HepG2 (cell line): ENCODE measurements around the gene RORB. TPM values are rescaled to one million over a fixed set of nuclear protein-coding genes. Genes with fewer than 3 reads are reported as not detected.

Experiments
- ATAC-seq: fragments of 200-7000 bp; cut with Tn5 transposase; 3 replicates; pipeline ENCODE4 v1.9.1; 2020; ENCODE audit warnings: mild to moderate bottlenecking, moderate library complexity
- BruUV-seq: library from RNA; stranded (reverse); fragments of 400-500 nt; replicated peaks from 2 replicates; lab custom pipeline; 2021; lab: Mats Ljungman, UMichigan
- CTCF ChIA-PET: fragments of 300-600 bp; formaldehyde crosslinking; extraction: SDS; loops from one replicate; lab custom pipeline; 2021; ENCODE audit warnings: low total read pairs, inconsistent platforms, low intra/inter-chr PET ratio; lab: Yijun Ruan, JAX
- POLR2A ChIA-PET: fragments of 350-600 bp; sonication (Branson Sonifier 250); formaldehyde crosslinking; loops from one replicate; lab custom pipeline; 2020; ENCODE audit warnings: antibody characterized with exemption, inconsistent platforms; lab: Yijun Ruan, JAX
- DNase-seq: peaks from one replicate; pipeline ENCODE4 v3.0.0-alpha.2; 2015; ENCODE audit warnings: low spot score
- FAIRE-seq: peaks from 3 replicates; lab custom pipeline; 2011; peaks lifted over from hg19 to GRCh38; lab: Jason Lieb, UNC
- H2AFZ ChIP-seq: one replicate; pipeline ENCODE4 v1.6.1; 2011; ENCODE audit warnings: low read length, inconsistent platforms
- H3K27ac ChIP-seq: fragments of 300-600 bp; 3 replicates; pipeline ENCODE4 v1.8.0; 2011; ENCODE audit warnings: mixed run types, mild to moderate bottlenecking, mixed read lengths, low read length, inconsistent platforms; ENCODE audit not compliant: insufficient read depth; ENCODE audit errors: extremely low read length
- H3K27me3 ChIP-seq, 2 experiments: fragments of 200-600 bp in 1 of 2; 2 replicates in 1 of 2; 3 replicates in 1 of 2; pipeline versions ENCODE4 v1.6.0 to v1.8.0; 2011; ENCODE audit warnings: low read length in 2 of 2, mild to moderate bottlenecking in 2 of 2, moderate library complexity in 2 of 2, inconsistent platforms in 1 of 2; ENCODE audit not compliant: insufficient read depth in 2 of 2, control insufficient read depth in 1 of 2
- H3K36me3 ChIP-seq, 2 experiments: fragments of 200-600 bp in 1 of 2; replicated peaks in 1 of 2; 2 replicates in 1 of 2; 3 replicates in 1 of 2; pipeline versions ENCODE4 v1.5.1 to v1.8.0; 2011; ENCODE audit warnings: low read length in 2 of 2, inconsistent platforms in 1 of 2; ENCODE audit not compliant: insufficient read depth in 2 of 2, control insufficient read depth in 1 of 2
- H3K4me1 ChIP-seq: 2 replicates; pipeline ENCODE4 v1.5.1; 2012; ENCODE audit warnings: low read length, inconsistent platforms; ENCODE audit not compliant: insufficient read depth
- H3K4me2 ChIP-seq: 2 replicates; pipeline ENCODE4 v1.6.0; 2011; ENCODE audit warnings: low read depth, low read length, inconsistent platforms
- H3K4me3 ChIP-seq, 3 experiments: fragments of 200-600 bp in 1 of 3; sonication (generic), shearing (Covaris generic) in 1 of 3; replicated peaks in 1 of 3; 2 replicates each; pipeline ENCODE4 v1.5.1; 2011 to 2016; ENCODE audit warnings: low read length in 3 of 3, inconsistent platforms in 2 of 3, low read depth in 2 of 3, mild to moderate bottlenecking in 2 of 3, control low read depth in 1 of 3, mixed read lengths in 1 of 3; ENCODE audit not compliant: insufficient read depth in 1 of 3
- H3K79me2 ChIP-seq: one replicate; pipeline ENCODE4 v1.6.1; 2011; ENCODE audit warnings: low read length, inconsistent platforms; ENCODE audit not compliant: insufficient read depth
- H3K9ac ChIP-seq: 2 replicates; pipeline ENCODE4 v1.6.0; 2011; ENCODE audit warnings: mild to moderate bottlenecking, low read depth, low read length, inconsistent platforms; ENCODE audit not compliant: insufficient read depth
- H3K9me3 ChIP-seq: 2 replicates; pipeline ENCODE4 v1.5.1; 2012; ENCODE audit warnings: mild to moderate bottlenecking, low read length
- H4K20me1 ChIP-seq: 2 replicates; pipeline ENCODE4 v1.6.0; 2011; ENCODE audit warnings: inconsistent platforms, mild to moderate bottlenecking, low read length, moderate library complexity; ENCODE audit not compliant: insufficient read depth
- CC2D1A ChIP-seq: sonication (generic); formaldehyde crosslinking; IDR thresholded peaks from 2 replicates; pipeline ENCODE4 v1.8.1; 2023; ENCODE audit warnings: mild to moderate bottlenecking, missing genetic modification reagents
- HES4 ChIP-seq: sonication (generic); formaldehyde crosslinking; IDR thresholded peaks from 2 replicates; pipeline ENCODE4 v1.9.0; 2021; ENCODE audit warnings: mild to moderate bottlenecking, missing genetic modification reagents, borderline replicate concordance
- KDM5B ChIP-seq: sonication (generic); formaldehyde crosslinking; IDR thresholded peaks from 2 replicates; pipeline ENCODE4 v1.4.0; 2020; ENCODE audit warnings: missing genetic modification reagents, mild to moderate bottlenecking, borderline replicate concordance
- MBD4 ChIP-seq: IDR thresholded peaks from 2 replicates; pipeline ENCODE4 v1.6.1; 2012; ENCODE audit warnings: low read length, inconsistent platforms, borderline replicate concordance
- PTBP1 ChIP-seq: fragments of 200-400 bp; formaldehyde crosslinking; IDR thresholded peaks from 2 replicates; pipeline ENCODE4 v1.6.1; 2018; ENCODE audit warnings: low read length, low read depth; ENCODE audit not compliant: poor library complexity, severe bottlenecking
- RXRB ChIP-seq: IDR thresholded peaks from 2 replicates; pipeline ENCODE4 v1.6.1; 2016; ENCODE audit warnings: borderline replicate concordance, missing genetic modification reagents, missing compliant biosample characterization
- SP140L ChIP-seq: sonication (generic); formaldehyde crosslinking; IDR thresholded peaks from 2 replicates; pipeline ENCODE4 v1.4.0; 2020; ENCODE audit warnings: missing genetic modification reagents, borderline replicate concordance
- ZBTB10 ChIP-seq: sonication (generic); formaldehyde crosslinking; IDR thresholded peaks from 2 replicates; pipeline ENCODE4 v1.4.0; 2020; ENCODE audit warnings: missing genetic modification reagents, borderline replicate concordance
- ZNF282 ChIP-seq: fragments of 450-650 bp; IDR thresholded peaks from 2 replicates; pipeline ENCODE4 v1.6.1; 2018; ENCODE audit not compliant: partially characterized antibody
- ZNF781 ChIP-seq: sonication (generic); formaldehyde crosslinking; IDR thresholded peaks from 2 replicates; pipeline ENCODE4 v1.5.1; 2020; ENCODE audit warnings: borderline replicate concordance, mild to moderate bottlenecking, missing genetic modification reagents; ENCODE audit errors: not compliant biosample characterization
- WGBS: methylation state at CpG from one replicate; pipeline ENCODE4 v1.1.6; 2017; ENCODE audit warnings: low lambda C conversion rate; 5-methylcytosine and 5-hydroxymethylcytosine counted together
- in situ Hi-C: cut with HindIII; loops from 2 replicates; pipeline ENCODE4 v1.10.0; 2017; ENCODE audit warnings: low pct_unique_long_range_greater_than_20kb; ENCODE audit not compliant: extremely low pct_ligation_motif_present
- intact Hi-C: fragments of 100-400 bp; cut with micrococcal nuclease; formaldehyde crosslinking; loops from one replicate; pipeline ENCODE4 v1.10.0; 2022; ENCODE audit not compliant: unreplicated experiment
- polyA plus RNA-seq, 8 experiments: library from polyadenylated mRNA; depleted of rRNA in 3 of 8; stranded (reverse) in 7 of 8; unstranded in 1 of 8; fragments of >200 nt; fragmentation: Illumina TruSeq in 4 of 8; extraction: Trizol in 4 of 8; gene quantifications; 2 replicates each; pipeline versions ENCODE4 v1.2.1 to v1.2.3, GENCODE V29; 2011 to 2016; ENCODE audit warnings: low read depth in 4 of 8, missing spikeins in 1 of 8, mixed read lengths in 1 of 8; ENCODE audit not compliant: insufficient read depth in 1 of 8
- total RNA-seq, 5 experiments: library from RNA; depleted of rRNA; stranded (reverse); fragments of >200 nt; fragmentation: Illumina TruSeq; extraction: Trizol; gene quantifications; 2 replicates each; pipeline ENCODE4 v1.2.3, GENCODE V29; 2016; ENCODE audit warnings: low read depth in 1 of 5
- TF ChIP-seq, protein P1 (sequence below): sonication (generic); formaldehyde crosslinking; IDR thresholded peaks from 2 replicates; pipeline ENCODE4 v1.5.1; 2020; ENCODE audit warnings: mild to moderate bottlenecking, missing genetic modification reagents, moderate library complexity
- TF ChIP-seq, protein P2 (sequence below): sonication (generic); formaldehyde crosslinking; IDR thresholded peaks from 2 replicates; pipeline ENCODE4 v1.5.0; 2020; ENCODE audit warnings: mild to moderate bottlenecking, missing genetic modification reagents

The RORB gene
- total and polyA plus RNA-seq, 2 of the 13 experiments (the other 11 are each of a cell fraction or from before 2014, with no cell fraction given), result not detected

DNA sequence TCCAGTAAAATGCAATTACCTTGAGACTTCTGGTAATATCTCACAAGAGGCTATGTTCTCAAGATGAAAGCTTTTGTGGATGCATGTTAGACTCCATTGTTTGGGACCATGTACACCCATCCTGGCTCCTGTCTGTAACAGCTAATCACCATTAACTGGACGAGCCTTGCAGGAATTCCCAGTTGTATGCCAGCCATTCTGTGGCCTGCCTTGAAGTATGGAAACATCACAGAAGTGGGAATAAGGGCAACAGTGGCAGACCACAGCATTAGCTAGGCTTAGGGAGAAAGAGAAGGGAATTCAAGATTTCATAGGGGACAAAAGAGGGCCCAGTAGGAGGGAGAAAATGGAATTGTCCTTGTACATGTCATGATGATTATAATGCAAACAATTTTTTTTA is 79.0 kb downstream of the RORB start:
- ATAC-seq (no peak), DNase-seq (no peak), FAIRE-seq (no peak)
- ChIA-PET POLR2A (no interaction called here), CTCF (no interaction called here)
- H3K79me2 ChIP-seq, result no peaks in the 10 kb centered on the region
- WGBS, result 0% methylated on average over 1 of the region's 1 CpG
- no peaks in the 10 kb centered on the region for H4K20me1 ChIP-seq
- no peak overlapping the region for H3K4me3 ChIP-seq
- H2AFZ ChIP-seq, result no peak overlapping the region
- no TSS peak for BruUV-seq
- intact Hi-C loops, result loop anchor here (10.0 kb wide), 1 partner anchor 499 kb away; no protein-coding TSS in a partner anchor
- H3K36me3 ChIP-seq, result no peaks in the 10 kb centered on the region
- in situ Hi-C loops, result no loop called here
- H3K4me1 ChIP-seq, result no peaks in the 10 kb centered on the region
- no peak for TF ChIP-seq MBD4
- no peak for TF ChIP-seq KDM5B (CRISPR knock-in tag)
- no peak for TF ChIP-seq RXRB (CRISPR knock-in tag)
- TF ChIP-seq ZNF781 (CRISPR knock-in tag), result no peak
- TF ChIP-seq, protein P1, sequence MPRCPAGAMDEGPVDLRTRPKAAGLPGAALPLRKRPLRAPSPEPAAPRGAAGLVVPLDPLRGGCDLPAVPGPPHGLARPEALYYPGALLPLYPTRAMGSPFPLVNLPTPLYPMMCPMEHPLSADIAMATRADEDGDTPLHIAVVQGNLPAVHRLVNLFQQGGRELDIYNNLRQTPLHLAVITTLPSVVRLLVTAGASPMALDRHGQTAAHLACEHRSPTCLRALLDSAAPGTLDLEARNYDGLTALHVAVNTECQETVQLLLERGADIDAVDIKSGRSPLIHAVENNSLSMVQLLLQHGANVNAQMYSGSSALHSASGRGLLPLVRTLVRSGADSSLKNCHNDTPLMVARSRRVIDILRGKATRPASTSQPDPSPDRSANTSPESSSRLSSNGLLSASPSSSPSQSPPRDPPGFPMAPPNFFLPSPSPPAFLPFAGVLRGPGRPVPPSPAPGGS, result no peak
- TF ChIP-seq ZBTB10 (CRISPR knock-in tag), result no peak
- TF ChIP-seq, protein P2, sequence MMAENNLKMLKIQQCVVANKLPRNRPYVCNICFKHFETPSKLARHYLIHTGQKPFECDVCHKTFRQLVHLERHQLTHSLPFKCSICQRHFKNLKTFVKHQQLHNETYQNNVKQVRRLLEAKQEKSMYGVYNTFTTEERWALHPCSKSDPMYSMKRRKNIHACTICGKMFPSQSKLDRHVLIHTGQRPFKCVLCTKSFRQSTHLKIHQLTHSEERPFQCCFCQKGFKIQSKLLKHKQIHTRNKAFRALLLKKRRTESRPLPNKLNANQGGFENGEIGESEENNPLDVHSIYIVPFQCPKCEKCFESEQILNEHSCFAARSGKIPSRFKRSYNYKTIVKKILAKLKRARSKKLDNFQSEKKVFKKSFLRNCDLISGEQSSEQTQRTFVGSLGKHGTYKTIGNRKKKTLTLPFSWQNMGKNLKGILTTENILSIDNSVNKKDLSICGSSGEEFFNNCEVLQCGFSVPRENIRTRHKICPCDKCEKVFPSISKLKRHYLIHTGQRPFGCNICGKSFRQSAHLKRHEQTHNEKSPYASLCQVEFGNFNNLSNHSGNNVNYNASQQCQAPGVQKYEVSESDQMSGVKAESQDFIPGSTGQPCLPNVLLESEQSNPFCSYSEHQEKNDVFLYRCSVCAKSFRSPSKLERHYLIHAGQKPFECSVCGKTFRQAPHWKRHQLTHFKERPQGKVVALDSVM (CRISPR knock-in tag), result no peak
- no peak for TF ChIP-seq HES4 (CRISPR knock-in tag)
- TF ChIP-seq SP140L (CRISPR knock-in tag), result no peak
- no peak for TF ChIP-seq CC2D1A
- TF ChIP-seq PTBP1, result no peak
- no peak for TF ChIP-seq ZNF282
- no peaks in the 10 kb centered on the region for H3K9me3 ChIP-seq
- H3K27ac ChIP-seq, result no peak overlapping the region
- H3K9ac ChIP-seq, result no peak overlapping the region
- H3K27me3 ChIP-seq, result peaks cover 0 to 6% of the 10 kb centered on the region in 2 experiments; a peak in 1 of 5 replicates
- H3K4me2 ChIP-seq, result no peak overlapping the region
